PC-3 (cell line): ENCODE data around the gene KLK5. TPM values are rescaled to one million over a fixed set of nuclear protein-coding genes. Genes with fewer than 3 reads are reported as not detected.
A peak's percentile ranks its signal among the peaks of the same experiment; 100 is the strongest.

Experiments
- ATAC-seq: fragments of 200-7000 bp; cut with Tn5 transposase; 2 replicates; pipeline ENCODE4 v1.9.1; 2020; ENCODE audit warnings: mild to moderate bottlenecking, moderate library complexity
- BruUV-seq: library from RNA; stranded (reverse); fragments of 400-500 nt; replicated peaks from 2 replicates; lab custom pipeline; 2021; lab: Mats Ljungman, UMichigan
- CTCF ChIA-PET: fragments of 300-600 bp; sonication (Branson Sonifier 250); formaldehyde crosslinking; loops from one replicate; lab custom pipeline; 2022; ENCODE audit warnings: antibody characterized with exemption; lab: Charles Lee
- POLR2A ChIA-PET: fragments of 300-600 bp; sonication (Branson Sonifier 250); formaldehyde crosslinking; loops from one replicate; lab custom pipeline; 2022; ENCODE audit warnings: antibody characterized with exemption; ENCODE audit not compliant: unreplicated experiment; lab: Charles Lee
- DNase-seq: peaks from one replicate; pipeline ENCODE4 v3.0.0-alpha.2; 2015
- H2AFZ ChIP-seq: fragments of 300-600 bp; sonication (generic); 2 replicates; pipeline ENCODE4 v1.6.0; 2016; ENCODE audit warnings: antibody characterized with exemption, low read length
- H3F3A ChIP-seq: fragments of 300-600 bp; sonication (generic); one replicate; pipeline ENCODE4 v1.6.0; 2017; ENCODE audit warnings: antibody characterized with exemption, low read length, control low read depth, mild to moderate bottlenecking; ENCODE audit not compliant: unreplicated experiment
- H3K27ac ChIP-seq: fragments of 300-600 bp; sonication (generic); 2 replicates; pipeline ENCODE4 v1.5.1; 2016; ENCODE audit warnings: mild to moderate bottlenecking, low read length
- H3K27me3 ChIP-seq: fragments of 300-600 bp; sonication (generic); 2 replicates; pipeline ENCODE4 v1.6.1; 2016; ENCODE audit warnings: low read length, mixed read lengths
- H3K36me3 ChIP-seq: fragments of 300-600 bp; sonication (generic); 2 replicates; pipeline ENCODE4 v1.6.1; 2016; ENCODE audit warnings: low read depth, mixed run types, low read length, mixed read lengths
- H3K4me1 ChIP-seq: fragments of 300-600 bp; sonication (generic); 2 replicates; pipeline ENCODE4 v1.5.1; 2016; ENCODE audit warnings: low read length; ENCODE audit not compliant: insufficient read depth
- H3K4me2 ChIP-seq: fragments of 300-600 bp; sonication (generic); 2 replicates; pipeline ENCODE4 v1.6.0; 2016; ENCODE audit warnings: low read length
- H3K4me3 ChIP-seq: fragments of 300-600 bp; sonication (generic); 2 replicates; pipeline ENCODE4 v1.5.1; 2016; ENCODE audit warnings: mild to moderate bottlenecking, low read length, mixed read lengths
- H3K79me2 ChIP-seq: fragments of 300-600 bp; sonication (generic); 2 replicates; pipeline ENCODE4 v1.6.1; 2017; ENCODE audit warnings: low read length, mixed read lengths
- H3K9ac ChIP-seq: fragments of 300-600 bp; sonication (generic); 2 replicates; pipeline ENCODE4 v1.6.0; 2016; ENCODE audit warnings: mild to moderate bottlenecking, low read length
- H3K9me2 ChIP-seq: fragments of 300-600 bp; sonication (generic); replicated peaks from 2 replicates; pipeline ENCODE4 v1.6.1; 2016; ENCODE audit warnings: mixed run types, low read length, mixed read lengths
- H3K9me3 ChIP-seq: fragments of 300-600 bp; sonication (generic); 2 replicates; pipeline ENCODE4 v1.6.1; 2016; ENCODE audit warnings: low read length, mixed read lengths
- H4K20me1 ChIP-seq: fragments of 300-600 bp; sonication (generic); 2 replicates; pipeline ENCODE4 v1.6.1; 2016; ENCODE audit warnings: low read length, mixed read lengths
- CTCF ChIP-seq: fragments of 300-600 bp; sonication (generic); conservative IDR thresholded peaks from 2 replicates; pipeline ENCODE4 v1.5.1; 2017; ENCODE audit warnings: antibody characterized with exemption, low read depth, mild to moderate bottlenecking, low read length
- EZH2 ChIP-seq: fragments of 300-600 bp; sonication (generic); IDR thresholded peaks from one replicate; pipeline ENCODE4 v1.6.1; 2017; ENCODE audit warnings: antibody characterized with exemption, mild to moderate bottlenecking, low read length; ENCODE audit not compliant: unreplicated experiment
- EZH2phosphoT487 ChIP-seq: fragments of 300-600 bp; sonication (generic); IDR thresholded peaks from 2 replicates; pipeline ENCODE4 v1.6.1; 2018; ENCODE audit warnings: mild to moderate bottlenecking, antibody characterized with exemption, low read length, borderline replicate concordance
- intact Hi-C: fragments of 100-400 bp; cut with micrococcal nuclease; formaldehyde crosslinking; loops from 2 replicates; pipeline ENCODE4 v1.9.0; 2023
- total RNA-seq: library from RNA; depleted of rRNA; stranded (reverse); fragments of >200 nt; gene quantifications from 2 replicates; pipeline ENCODE4 v1.2.3, GENCODE V29; 2014

KLK5 gene
- total RNA-seq, 1 experiment from 2014 or later, result 59.0 TPM

- Histone ChIP-seq H3K4me2 (peak overlapping the region; percentile 66), H3K9me3 (no peaks in the 10 kb centered on the region), H3K4me3 (no peak overlapping the region), H3K9ac (peak overlapping the region; percentile 48), H3K36me3 (no peaks in the 10 kb centered on the region), H3K27me3 (no peaks in the 10 kb centered on the region), H2AFZ (no peak overlapping the region), H3F3A (peaks cover 17% of the 10 kb centered on the region), H3K4me1 (peaks cover 38% of the 10 kb centered on the region), H3K27ac (peak overlapping the region; percentile 88), H3K79me2 (no peaks in the 10 kb centered on the region), H4K20me1 (no peaks in the 10 kb centered on the region), H3K9me2 (no peaks in the 10 kb centered on the region)
- intact Hi-C loops, result loop anchor here (2.0 kb wide), 1 partner anchor 46 kb away; no protein-coding TSS in a partner anchor
- ChIA-PET POLR2A (interaction anchor here (0.6 kb wide), 1 partner anchor 84 kb away, joined by 3 read pairs; no protein-coding TSS in a partner anchor), CTCF (interaction anchor here (1.1 to 1.9 kb wide), 2 partner anchors 11 to 84 kb away, joined by 6 to 18 read pairs; no protein-coding TSS in a partner anchor)
- peak; percentile 45; the same call in 1 of the 2 replicates for TF ChIP-seq CTCF
- TF ChIP-seq EZH2phosphoT487, result no peak
- DNase-seq, result peak; percentile 59
- peak; percentile 10; the same call in 1 of the 2 replicates for ATAC-seq
- TSS peak; percentile 88 for BruUV-seq
Observed at GRCh38 chr19:50932690-50933083, 20.2 kb downstream of the KLK5 start.

DNA sequence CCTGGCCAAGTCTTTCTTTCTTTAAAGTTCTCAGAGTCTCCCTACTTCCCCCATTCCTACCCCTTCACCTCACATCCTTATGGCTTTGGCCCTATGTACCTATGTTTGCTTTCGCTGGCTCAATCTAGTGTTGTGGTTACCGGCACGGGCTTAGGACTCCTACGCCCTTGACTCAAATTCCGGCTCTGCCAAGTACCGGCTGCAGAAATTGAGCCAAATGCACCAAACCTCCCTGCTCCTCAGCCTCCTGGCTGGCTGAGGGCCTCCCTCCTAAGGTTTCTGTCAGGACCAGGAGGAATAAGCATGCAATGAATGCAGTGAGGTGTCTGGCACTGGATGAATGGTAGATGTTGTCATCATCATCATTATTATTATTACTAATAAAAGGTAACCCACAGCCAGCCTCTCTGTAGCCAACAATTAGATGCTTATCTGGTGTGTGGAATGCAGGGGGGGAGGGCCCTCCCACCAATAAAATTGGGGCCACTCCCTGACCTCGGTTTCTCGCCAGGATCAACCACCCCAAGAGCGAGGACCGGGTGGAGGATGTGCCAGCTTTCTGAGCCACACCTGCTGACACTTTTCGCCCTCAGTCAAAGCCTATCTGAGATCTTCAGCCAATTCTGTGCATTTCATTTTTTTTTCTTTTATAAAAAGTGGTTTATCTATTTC lies 20.7 kb downstream of the KLK5 start:
- peak; percentile 85 for ATAC-seq
- Histone ChIP-seq H3K79me2 (no peaks in the 10 kb centered on the region), H4K20me1 (no peaks in the 10 kb centered on the region), H3F3A (peaks cover 17% of the 10 kb centered on the region), H3K27ac (peak overlapping the region; percentile 88), H2AFZ (no peak overlapping the region), H3K36me3 (no peaks in the 10 kb centered on the region), H3K9me3 (no peaks in the 10 kb centered on the region), H3K9ac (peak overlapping the region; percentile 48), H3K9me2 (no peaks in the 10 kb centered on the region), H3K4me1 (peaks cover 38% of the 10 kb centered on the region), H3K4me3 (no peak overlapping the region), H3K27me3 (no peaks in the 10 kb centered on the region), H3K4me2 (peak overlapping the region; percentile 66)
- no TSS peak for BruUV-seq
- CTCF ChIA-PET, result interaction anchor here (0.6 to 1.9 kb wide), 2 partner anchors 85 kb away, joined by 3 to 18 read pairs; no protein-coding TSS in a partner anchor
- no peak for TF ChIP-seq EZH2
- TF ChIP-seq EZH2phosphoT487, result peak; percentile 94
- TF ChIP-seq CTCF, result no peak
- intact Hi-C loops, result loop anchor here (2.0 kb wide), 1 partner anchor 47 kb away; no protein-coding TSS in a partner anchor
- DNase-seq, result peak; percentile 100
- POLR2A ChIA-PET, result interaction anchor here (0.6 kb wide), 1 partner anchor 85 kb away, joined by 3 read pairs; no protein-coding TSS in a partner anchor
